Erythroblast (primary cell): Measurements from ENCODE around the gene FLVCR2.

ENCODE experiments used
- GATA1 ChIP-seq: IDR thresholded peaks from 2 replicates; pipeline ENCODE4 v1.6.1; 2011; ENCODE audit warnings: low read depth, mild to moderate bottlenecking, control low read depth, low read length, moderate library complexity
- POLR2A ChIP-seq: IDR thresholded peaks from 2 replicates; pipeline ENCODE4 v1.6.1; 2011; ENCODE audit warnings: mild to moderate bottlenecking, low read length

DNA sequence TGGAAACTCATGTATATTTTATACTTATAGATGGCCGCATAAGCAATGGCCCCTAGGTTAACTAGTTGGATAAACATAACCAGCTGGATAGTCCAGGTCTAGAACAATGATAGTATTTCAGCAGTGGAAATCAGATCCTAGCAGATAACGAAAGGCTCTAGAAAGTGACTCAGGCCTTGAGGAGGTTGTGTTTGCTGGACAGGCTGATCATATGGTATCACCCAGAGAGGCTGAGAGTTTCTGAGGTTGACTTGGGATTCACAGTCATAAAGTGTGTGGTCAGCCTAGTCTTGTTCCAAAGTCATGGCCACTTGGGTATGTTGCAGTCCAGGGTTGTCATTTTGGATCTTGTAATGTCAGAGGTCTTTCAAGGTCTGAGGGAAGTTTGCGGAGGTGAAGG lies 16.8 kb downstream of the FLVCR2 start:
- no peak for TF ChIP-seq POLR2A
- no peak for TF ChIP-seq GATA1
